ENCODE data around the gene COL25A1.
"Not testable (repeated sequence)": the region's sequence is repeated elsewhere in the genome, so short reads cannot be mapped to it uniquely, and the experiment has no call there.

The COL25A1 gene

GRCh38 chr4:109131559-109131958 lies 170.9 kb downstream of the COL25A1 start:
- no peak for DNase-seq (ENCODE audit: low read depth in 3 of 3, low spot score in 1 of 3)

GRCh38 chr4:109128589-109128988 lies 173.9 kb downstream of the COL25A1 start:
- no peak for DNase-seq (ENCODE audit: low read depth in 3 of 3, low spot score in 1 of 3)

GRCh38 chr4:109127866-109128265 lies 174.6 kb downstream of the COL25A1 start:
- DNase-seq (ENCODE audit: low read depth in 3 of 3, low spot score in 1 of 3), result no peak

GRCh38 chr4:109126856-109127255 lies 175.6 kb downstream of the COL25A1 start:
- DNase-seq (ENCODE audit: low read depth in 3 of 3, low spot score in 1 of 3), result no peak

- DNase-seq (ENCODE audit: low read depth in 3 of 3, low spot score in 1 of 3), result no peak
These were observed 177.4 kb downstream of the COL25A1 start for GRCh38 chr4:109125084-109125483.

- DNase-seq (ENCODE audit: low read depth in 3 of 3, low spot score in 1 of 3), result no peak
These were observed 178.5 kb downstream of the COL25A1 start for GRCh38 chr4:109123951-109124350.

- no peak for DNase-seq (ENCODE audit: low read depth in 3 of 3, low spot score in 1 of 3)
These were observed 180.9 kb downstream of the COL25A1 start for GRCh38 chr4:109121561-109121960.

GRCh38 chr4:109119852-109120251 lies 182.6 kb downstream of the COL25A1 start:
- no peak for DNase-seq (ENCODE audit: low read depth in 3 of 3, low spot score in 1 of 3)

GRCh38 chr4:109118635-109119034 lies 183.8 kb downstream of the COL25A1 start:
- DNase-seq (ENCODE audit: low read depth in 3 of 3, low spot score in 1 of 3), result no peak

GRCh38 chr4:109114501-109114900 lies 188.0 kb downstream of the COL25A1 start:
- DNase-seq (ENCODE audit: low read depth in 3 of 3, low spot score in 1 of 3), result no peak

- no peak for DNase-seq (ENCODE audit: low read depth in 3 of 3, low spot score in 1 of 3)
These were observed 188.9 kb downstream of the COL25A1 start for GRCh38 chr4:109113521-109113920.

GRCh38 chr4:109111031-109111430 lies 191.4 kb downstream of the COL25A1 start:
- no peak for DNase-seq (ENCODE audit: low read depth in 3 of 3, low spot score in 1 of 3)

- DNase-seq (ENCODE audit: low read depth in 3 of 3, low spot score in 1 of 3), result not testable (repeated sequence)
These were observed 194.2 kb downstream of the COL25A1 start for GRCh38 chr4:109108215-109108614.

- DNase-seq (ENCODE audit: low read depth in 3 of 3, low spot score in 1 of 3), result no peak
These were observed 208.4 kb downstream of the COL25A1 start for GRCh38 chr4:109094056-109094455.

GRCh38 chr4:109091727-109092409 lies 210.6 kb downstream of the COL25A1 start:
- no peak for DNase-seq (ENCODE audit: low read depth in 3 of 3, low spot score in 1 of 3)

- DNase-seq (ENCODE audit: low read depth in 3 of 3, low spot score in 1 of 3), result no peak
These were observed 218.5 kb downstream of the COL25A1 start for GRCh38 chr4:109083911-109084310.

- DNase-seq (ENCODE audit: low read depth in 3 of 3, low spot score in 1 of 3), result no peak
These were observed 222.7 kb downstream of the COL25A1 start for GRCh38 chr4:109079731-109080130.

- DNase-seq (ENCODE audit: low read depth in 3 of 3, low spot score in 1 of 3), result no peak
These were observed 223.3 kb downstream of the COL25A1 start for GRCh38 chr4:109079201-109079600.

- DNase-seq (ENCODE audit: low read depth in 3 of 3, low spot score in 1 of 3), result no peak
These were observed 223.7 kb downstream of the COL25A1 start for GRCh38 chr4:109078724-109079123.

GRCh38 chr4:109077505-109077904 lies 225.0 kb downstream of the COL25A1 start:
- DNase-seq (ENCODE audit: low read depth in 3 of 3, low spot score in 1 of 3), result no peak

- not testable (repeated sequence) for DNase-seq (ENCODE audit: low read depth in 3 of 3, low spot score in 1 of 3)
These were observed 225.7 kb downstream of the COL25A1 start for GRCh38 chr4:109076709-109077108.

- DNase-seq (ENCODE audit: low read depth in 3 of 3, low spot score in 1 of 3), result no peak
These were observed 226.8 kb downstream of the COL25A1 start for GRCh38 chr4:109075621-109076020.

GRCh38 chr4:109072595-109072994 lies 229.9 kb downstream of the COL25A1 start:
- DNase-seq (ENCODE audit: low read depth in 3 of 3, low spot score in 1 of 3), result no peak

All from stimulated activated CD4-positive, alpha-beta T cell treated with anti-CD3 and anti-CD28 coated beads, TNF-alpha, amount 100 ng/mL, for 1 hour (primary cell).